WERI-Rb-1 (cell line): ENCODE results near the gene DPAGT1.
"Not testable (repeated sequence)": the region's sequence is repeated elsewhere in the genome, so short reads cannot be mapped to it uniquely, and the experiment has no call there.

Experiments used
- DNase-seq: peaks from one replicate; pipeline ENCODE4 v3.0.0-alpha.2; 2020
- H3K27ac ChIP-seq: fragments of 250-450 bp; sonication (Bioruptor Pico); 2 replicates; pipeline ENCODE4 v1.5.1; 2020; ENCODE audit warnings: mild to moderate bottlenecking, moderate library complexity
- H3K27me3 ChIP-seq: fragments of 250-450 bp; sonication (Bioruptor Pico); 2 replicates; pipeline ENCODE4 v1.5.1; 2021; ENCODE audit warnings: mild to moderate bottlenecking, low read depth, moderate library complexity; ENCODE audit not compliant: insufficient read depth, severe bottlenecking
- H3K36me3 ChIP-seq: fragments of 250-450 bp; sonication (Bioruptor Pico); 2 replicates; pipeline ENCODE4 v1.5.1; 2020; ENCODE audit warnings: mild to moderate bottlenecking, moderate library complexity
- H3K4me3 ChIP-seq: 2 replicates; pipeline ENCODE4 v1.5.1; 2011; ENCODE audit warnings: low read depth, mild to moderate bottlenecking, control low read depth, low read length
- H3K9me3 ChIP-seq: fragments of 250-450 bp; sonication (Bioruptor Pico); 2 replicates; pipeline ENCODE4 v1.5.1; 2021; ENCODE audit warnings: mild to moderate bottlenecking, moderate library complexity; ENCODE audit not compliant: severe bottlenecking
- CTCF ChIP-seq: IDR thresholded peaks from 2 replicates; pipeline ENCODE4 v1.5.1; 2011; ENCODE audit warnings: low read depth, mild to moderate bottlenecking, control low read depth, inconsistent platforms, low read length

DPAGT1 gene

DNA sequence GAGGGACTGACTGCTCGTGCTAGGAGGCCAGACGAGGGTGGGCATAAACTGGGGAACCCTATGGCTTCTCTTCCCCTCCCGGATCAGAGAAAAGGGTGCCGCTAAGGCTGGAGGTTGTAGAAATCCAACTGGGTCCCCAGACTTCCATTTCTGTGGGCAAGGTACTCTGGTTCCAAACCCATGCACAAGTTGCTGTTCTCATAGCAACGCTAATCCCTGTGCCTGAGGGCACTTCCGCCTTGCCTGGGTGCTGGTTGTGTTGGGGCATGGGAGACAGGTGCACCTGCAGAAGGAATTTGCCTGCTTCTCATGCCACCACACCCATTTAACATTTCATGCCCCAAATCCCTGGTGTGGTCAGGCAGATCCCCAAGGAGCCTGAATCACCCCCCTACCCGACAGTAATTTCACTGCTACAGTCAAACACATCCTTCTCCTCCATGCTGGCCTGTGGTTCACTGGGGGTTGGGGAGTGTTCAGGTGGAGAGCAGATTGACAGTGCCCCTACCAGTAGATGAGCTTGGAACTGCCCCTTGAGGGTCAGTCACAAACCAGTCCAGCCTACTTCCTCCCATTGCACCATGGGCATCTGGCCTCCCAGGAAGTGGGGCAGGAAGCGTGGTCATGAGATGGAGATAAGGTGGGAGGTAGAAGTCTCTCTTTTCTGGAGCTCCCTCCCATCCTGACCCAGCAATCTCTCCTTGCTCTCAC lies 6.6 kb upstream of the DPAGT1 start:
- no peak for DNase-seq
- no peak overlapping the region; the same call in 1 of the 2 replicates for H3K27ac ChIP-seq
- peak overlapping the region; percentile 68 for H3K4me3 ChIP-seq
- TF ChIP-seq CTCF = no peak
- H3K27me3 ChIP-seq = no peaks in the 10 kb centered on the region
- H3K9me3 ChIP-seq = no peaks in the 10 kb centered on the region
- peaks cover 13% of the 10 kb centered on the region for H3K36me3 ChIP-seq

DNA sequence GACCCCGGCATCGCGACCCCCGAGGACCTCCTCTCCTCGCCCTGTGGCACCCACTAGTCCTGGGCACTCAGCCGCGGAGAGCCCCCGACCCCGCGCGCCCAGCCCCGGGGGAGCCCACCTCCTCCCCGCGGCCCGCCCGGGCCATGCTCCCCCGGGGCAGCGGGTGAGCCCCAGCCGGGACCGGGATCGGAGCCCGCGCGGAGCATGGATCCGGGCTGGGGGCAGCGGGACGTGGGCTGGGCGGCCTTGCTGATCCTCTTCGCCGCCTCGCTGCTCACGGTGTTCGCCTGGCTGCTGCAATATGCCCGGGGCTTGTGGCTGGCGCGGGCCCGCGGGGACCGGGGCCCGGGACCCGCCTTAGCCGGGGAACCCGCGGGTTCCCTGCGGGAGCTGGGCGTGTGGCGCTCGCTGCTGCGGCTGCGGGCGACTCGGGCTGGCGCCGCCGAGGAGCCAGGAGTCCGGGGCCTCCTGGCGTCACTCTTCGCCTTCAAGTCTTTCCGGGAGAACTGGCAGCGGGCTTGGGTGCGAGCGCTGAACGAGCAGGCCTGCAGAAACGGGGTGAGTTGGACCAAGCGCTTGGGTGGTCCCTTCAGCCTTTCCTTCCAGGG lies 6.0 kb upstream of the DPAGT1 start:
- no peak for DNase-seq
- Histone ChIP-seq H3K27me3 (no peaks in the 10 kb centered on the region), H3K27ac (peak overlapping the region; percentile 50), H3K4me3 (peak overlapping the region; percentile 68), H3K36me3 (peaks cover 13% of the 10 kb centered on the region), H3K9me3 (no peaks in the 10 kb centered on the region)
- no peak for TF ChIP-seq CTCF

DNA sequence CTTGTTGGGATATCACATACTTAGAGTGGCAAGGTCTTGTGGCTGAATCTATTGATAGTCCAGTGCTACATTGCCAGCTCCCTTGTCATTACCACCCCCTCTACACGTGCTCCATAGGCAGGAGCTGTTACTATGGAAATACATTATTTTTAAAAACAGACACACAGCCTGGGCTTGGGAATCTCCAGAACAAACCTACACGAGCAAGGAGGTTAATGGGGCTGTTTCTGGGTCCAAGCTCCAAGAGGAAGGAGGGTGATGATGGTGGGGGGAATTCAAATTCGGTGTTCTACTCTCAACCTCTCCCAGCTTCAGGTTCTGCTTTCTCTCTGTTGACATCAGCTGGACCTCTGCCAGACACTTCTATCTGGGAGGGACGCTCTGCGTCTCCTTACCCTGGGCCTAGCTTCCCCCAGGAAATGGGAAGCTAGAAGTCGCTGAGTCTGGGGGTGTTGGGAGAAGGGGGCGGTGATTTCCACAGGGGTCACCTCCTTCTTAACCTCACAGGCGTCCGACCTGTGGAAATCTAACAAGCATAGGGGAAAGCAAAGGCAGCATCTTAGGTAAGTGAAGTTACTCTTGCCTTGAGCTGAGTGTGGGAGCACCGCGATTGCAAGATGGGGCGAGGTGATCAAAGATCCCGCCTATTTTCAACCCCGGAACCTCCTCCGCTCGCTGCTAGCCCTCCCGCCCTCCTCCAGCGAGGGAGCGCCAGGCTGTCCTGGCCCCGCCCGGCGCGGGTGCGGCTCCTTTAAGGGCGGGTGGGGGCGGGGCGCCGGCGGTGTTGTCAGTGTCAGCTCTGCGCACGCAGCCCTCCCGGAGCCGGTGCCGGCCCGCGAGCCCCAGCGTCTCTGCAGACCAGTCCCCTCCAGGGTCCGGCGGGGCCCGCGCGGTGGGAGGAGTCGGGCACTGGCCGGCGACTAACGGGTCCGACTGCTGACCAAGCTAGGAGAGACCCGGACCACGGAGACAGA lies 5.2 kb upstream of the DPAGT1 start, which contains the start of gene C2CD2L:
Gene C2CD2L, plus strand, starts transcription at position 781 of the 974 bp plus-strand sequence. CDS start 398 bp downstream, outside the sequence.
- Histone ChIP-seq H3K4me3 (peak within 1 kb of the TSS; percentile 68), H3K27me3 (no peaks in the 10 kb centered on the region), H3K36me3 (peaks cover 13% of the 10 kb centered on the region), H3K9me3 (no peaks in the 10 kb centered on the region), H3K27ac (peak within 1 kb of the TSS; percentile 72)
- TF ChIP-seq CTCF = no peak
- DNase-seq = peak; percentile 90

DNA sequence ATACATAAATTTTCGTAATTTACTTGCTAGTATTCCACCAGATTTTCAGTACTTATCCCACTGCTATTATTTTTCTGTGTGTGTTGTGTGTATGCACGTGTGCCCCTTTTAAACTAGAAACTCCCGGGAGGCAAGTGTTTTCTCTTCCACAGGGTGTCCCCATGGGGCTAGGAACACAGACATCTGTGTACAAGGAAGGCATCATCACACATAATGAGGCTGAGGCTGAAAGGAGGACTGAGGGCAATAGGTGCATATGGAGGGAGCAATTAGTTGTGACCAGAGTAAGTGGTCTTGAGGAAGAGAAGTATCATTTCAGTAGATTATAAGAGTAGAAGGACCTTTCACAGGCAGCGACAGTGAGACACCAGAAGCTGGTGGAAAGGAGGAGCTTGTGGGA lies 2.1 kb upstream of the DPAGT1 start:
- H3K9me3 ChIP-seq = no peaks in the 10 kb centered on the region
- TF ChIP-seq CTCF = peak; percentile 47; the same call in 1 of the 2 replicates
- H3K4me3 ChIP-seq = no peak overlapping the region
- H3K27ac ChIP-seq = peak overlapping the region; percentile 98
- DNase-seq = peak; percentile 73
- H3K36me3 ChIP-seq = peaks cover 2% of the 10 kb centered on the region
- H3K27me3 ChIP-seq = no peaks in the 10 kb centered on the region

GRCh38 chr11:119103161-119103664 lies 1.6 kb upstream of the DPAGT1 start:
- not testable (repeated sequence) for DNase-seq, H3K9me3 ChIP-seq, H3K36me3 ChIP-seq, H3K27me3 ChIP-seq, H3K4me3 ChIP-seq
- H3K27ac ChIP-seq = peak overlapping the region; percentile 98
